GM19351 (cell line): ENCODE results near the gene GATM.
A peak's percentile ranks its signal among the peaks of the same experiment; 100 is the strongest.

Experiments used
- ATAC-seq: cut with Tn5 transposase; IDR thresholded peaks from one replicate; pipeline ENCODE4 v1.9.1; 2021; ENCODE audit warnings: mild to moderate bottlenecking, moderate library complexity; ENCODE audit not compliant: unreplicated experiment

Gene GATM

GRCh38 chr15:45378149-45378912 lies at the start of gene GATM:
GATM (minus strand) TSS chr15:45378544; CDS start chr15:45378453, 91 bp downstream.
- peak; percentile 79 for ATAC-seq

DNA sequence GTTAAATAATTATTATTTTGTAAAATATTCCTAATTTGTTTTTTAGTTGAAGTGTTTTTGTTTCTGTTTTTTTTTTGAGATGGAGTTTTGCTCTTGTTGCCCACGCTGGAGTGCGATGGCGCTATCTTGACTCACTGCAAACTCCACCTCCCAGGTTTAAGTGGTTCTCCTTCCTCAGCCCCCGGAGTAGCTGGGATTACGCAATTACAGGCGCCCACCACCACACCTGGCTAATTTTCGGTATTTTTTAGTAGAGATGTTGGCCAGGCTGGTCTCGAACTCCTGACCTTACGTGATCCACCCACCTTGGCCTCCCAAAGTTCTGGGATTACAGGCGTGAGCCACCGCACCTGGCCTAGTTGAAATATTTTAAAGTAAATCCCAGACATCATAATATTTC lies 48.7 kb upstream of the GATM start:
- ATAC-seq, result no peak

- no peak for ATAC-seq
Measured at GRCh38 chr15:45425135-45425534, 46.8 kb upstream of the GATM start.

DNA sequence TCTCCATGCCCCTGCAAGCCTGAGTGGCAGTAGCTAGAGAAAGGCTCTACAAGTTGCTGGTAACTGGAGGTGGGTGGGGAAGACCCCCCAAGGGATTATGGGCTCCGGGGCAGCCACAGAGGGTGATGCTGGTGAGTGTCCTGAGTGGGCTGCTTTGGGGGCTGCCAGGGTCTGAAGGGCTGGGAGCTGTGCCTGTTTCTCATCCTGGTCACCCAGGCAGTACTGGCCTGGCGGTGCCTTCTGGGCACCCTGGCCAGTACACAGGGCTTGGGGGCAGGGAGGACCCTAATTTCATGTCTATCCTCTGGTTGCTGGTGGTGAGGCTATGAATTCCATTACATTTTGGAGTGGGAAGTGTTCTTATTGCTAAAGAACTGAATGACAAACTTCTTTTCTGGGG lies 46.1 kb upstream of the GATM start:
- ATAC-seq, result no peak

DNA sequence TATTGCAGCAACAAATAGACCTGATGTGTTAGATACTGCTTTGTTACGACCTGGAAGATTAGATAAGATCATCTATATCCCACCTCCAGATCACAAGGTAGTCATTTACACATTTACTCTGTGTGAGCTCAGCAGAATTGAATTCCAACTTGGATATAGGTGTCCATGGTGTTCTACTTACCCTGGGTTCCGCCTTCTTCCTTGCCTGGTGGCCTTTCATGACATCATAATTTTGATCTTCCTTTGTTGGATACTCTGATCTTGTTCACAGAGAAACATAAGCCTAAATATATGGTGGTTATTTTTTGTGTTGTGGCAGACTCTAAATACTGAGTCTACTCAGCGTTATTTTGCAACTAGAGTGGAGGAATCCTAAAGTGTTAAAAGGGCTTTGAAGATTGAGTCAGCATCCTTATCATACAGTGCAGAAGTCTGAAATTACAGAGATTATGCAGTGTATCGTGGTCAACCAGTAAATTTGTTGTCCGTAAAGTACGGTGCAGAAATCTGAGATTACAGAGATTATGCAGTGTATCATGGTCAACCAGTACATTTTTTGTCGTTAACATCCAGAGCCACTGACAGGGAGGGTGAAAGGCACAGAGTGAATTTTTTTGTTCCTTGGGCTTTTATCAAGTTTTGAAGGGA lies 39.1 kb upstream of the GATM start:
- ATAC-seq, result no peak

GRCh38 chr15:45414215-45414885 lies 36.0 kb upstream of the GATM start:
- no peak for ATAC-seq

GRCh38 chr15:45409596-45409995 lies 31.3 kb upstream of the GATM start:
- ATAC-seq, result no peak

DNA sequence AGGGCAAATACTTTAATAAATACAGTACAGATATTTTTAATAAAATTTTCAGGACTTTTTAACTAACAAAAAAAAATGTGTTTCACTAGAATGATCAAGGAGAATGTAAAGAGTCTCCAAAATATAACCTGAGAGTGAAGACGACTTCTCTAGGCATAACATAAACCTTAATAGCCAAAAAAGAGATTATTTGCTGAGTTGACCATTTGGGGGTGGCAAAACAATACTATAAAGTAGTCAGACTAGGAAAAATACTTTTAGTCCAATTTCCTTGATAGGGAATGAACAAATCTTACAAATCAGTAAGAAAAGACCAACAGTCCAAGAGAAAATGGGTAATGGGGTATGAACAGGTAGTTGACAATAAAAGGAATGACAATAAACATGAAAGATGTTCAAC lies 29.4 kb upstream of the GATM start:
- ATAC-seq, result no peak

DNA sequence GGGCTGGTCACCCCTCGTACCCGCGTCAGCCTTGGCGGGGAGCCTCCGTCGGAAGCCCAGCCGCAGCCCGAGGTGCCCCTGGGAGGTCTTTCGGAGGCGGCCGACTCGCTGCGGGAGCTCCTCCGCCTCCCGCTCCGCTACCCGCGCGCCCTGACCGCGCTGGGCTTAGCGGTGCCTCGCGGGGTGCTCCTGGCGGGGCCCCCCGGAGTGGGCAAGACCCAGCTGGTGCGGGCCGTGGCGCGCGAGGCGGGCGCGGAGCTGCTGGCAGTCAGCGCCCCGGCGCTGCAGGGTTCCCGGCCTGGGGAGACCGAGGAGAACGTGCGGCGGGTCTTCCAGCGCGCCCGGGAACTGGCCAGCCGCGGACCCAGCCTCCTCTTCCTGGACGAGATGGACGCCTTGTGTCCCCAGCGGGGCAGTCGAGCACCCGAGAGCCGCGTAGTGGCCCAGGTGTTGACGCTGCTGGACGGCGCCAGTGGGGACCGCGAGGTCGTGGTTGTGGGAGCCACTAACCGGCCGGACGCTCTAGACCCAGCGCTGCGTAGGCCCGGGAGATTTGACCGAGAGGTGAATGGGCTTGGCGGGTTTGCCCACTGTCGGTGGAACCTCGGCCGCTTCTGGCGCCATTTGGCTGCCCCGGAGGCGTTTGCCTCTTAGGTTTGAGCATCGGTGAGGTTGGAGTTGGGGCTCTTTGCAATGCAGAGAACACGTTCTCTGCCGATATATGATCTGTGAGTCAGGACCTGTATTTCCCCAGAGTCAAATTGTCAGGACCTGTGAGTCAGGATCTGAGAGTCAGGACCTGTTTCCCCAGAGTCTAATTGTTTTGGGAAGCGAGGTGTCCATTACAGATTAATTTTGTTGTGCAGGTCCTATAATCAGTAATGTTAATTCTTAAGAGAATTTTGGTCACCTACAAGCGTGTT lies 24.9 kb upstream of the GATM start:
- peak; percentile 33 for ATAC-seq

- peak; percentile 86 for ATAC-seq
Measured at GRCh38 chr15:45402162-45402954, 24.0 kb upstream of the GATM start.

DNA sequence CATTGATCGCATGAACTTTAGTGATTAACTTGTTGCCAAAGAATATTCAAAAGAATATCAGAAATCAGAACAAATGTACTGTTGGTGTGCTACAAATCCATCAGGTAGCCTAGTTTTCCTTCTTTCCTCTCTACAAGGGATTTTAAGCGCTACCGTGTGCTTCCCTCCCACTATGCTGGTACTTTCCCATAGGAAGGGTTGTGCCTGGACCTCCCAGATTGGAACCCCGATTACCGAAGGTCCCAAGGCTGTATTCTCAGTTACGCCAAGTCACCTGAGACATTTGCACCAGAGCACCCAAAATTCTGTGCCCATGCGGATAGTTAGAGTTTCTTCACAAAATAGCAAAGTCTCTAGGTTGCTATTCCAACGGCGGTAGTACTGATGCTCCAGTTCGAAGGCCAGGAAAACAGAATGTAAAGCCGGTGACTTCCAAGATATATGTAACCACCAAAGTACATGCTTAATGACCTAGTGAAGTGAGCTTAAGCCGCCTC lies 23.4 kb upstream of the GATM start:
- ATAC-seq, result peak; percentile 1

GRCh38 chr15:45399381-45400212 lies 21.3 kb upstream of the GATM start:
- no peak for ATAC-seq

DNA sequence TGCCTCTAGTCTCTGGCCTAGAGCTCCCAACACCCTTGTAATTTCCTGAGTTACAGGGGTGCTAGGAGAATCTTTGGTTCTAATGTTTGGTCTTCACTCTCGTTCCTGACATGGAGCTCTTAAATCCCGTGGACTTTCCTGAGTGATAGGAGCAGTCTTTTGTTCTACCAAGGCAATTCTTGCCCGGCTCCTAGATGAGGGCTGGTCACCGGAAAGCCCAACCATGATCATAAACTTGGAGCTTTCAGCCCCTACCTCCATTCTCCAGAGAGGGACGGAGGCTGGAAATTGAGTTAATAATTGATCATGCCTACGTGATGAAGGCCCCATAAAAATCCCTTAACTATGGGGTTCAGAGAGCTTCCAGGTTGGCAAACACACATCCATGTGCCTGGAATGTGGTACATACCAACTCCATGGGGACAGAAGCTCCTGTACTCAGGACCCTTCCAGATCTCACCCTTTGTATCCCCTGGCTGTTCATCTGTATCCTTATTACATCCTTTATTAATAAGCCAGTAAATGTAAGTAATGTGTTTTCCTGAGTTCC lies 18.8 kb upstream of the GATM start:
- no peak for ATAC-seq

GRCh38 chr15:45395943-45396342 lies 17.6 kb upstream of the GATM start:
- ATAC-seq, result no peak

DNA sequence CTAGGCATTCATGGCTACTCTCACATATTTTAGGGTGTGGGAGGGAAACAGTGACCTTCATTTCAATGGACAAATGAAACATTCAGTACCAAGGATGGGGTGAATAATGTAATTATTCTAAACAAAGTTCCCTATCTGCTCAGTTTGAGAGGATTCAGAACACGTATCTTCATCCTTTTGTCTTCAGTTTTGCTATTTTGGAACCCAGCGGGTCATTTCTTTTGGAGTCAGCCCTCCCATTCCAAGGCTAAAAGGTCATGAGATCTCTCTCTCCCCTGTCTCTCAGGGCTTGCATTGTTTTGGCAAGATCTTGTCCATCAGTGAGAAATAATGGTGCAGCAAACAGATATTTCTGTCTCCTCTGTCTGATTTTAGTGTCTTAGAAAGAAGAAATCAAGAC lies 16.3 kb upstream of the GATM start:
- ATAC-seq, result no peak

GRCh38 chr15:45393851-45394250 lies 15.5 kb upstream of the GATM start:
- ATAC-seq, result no peak

DNA sequence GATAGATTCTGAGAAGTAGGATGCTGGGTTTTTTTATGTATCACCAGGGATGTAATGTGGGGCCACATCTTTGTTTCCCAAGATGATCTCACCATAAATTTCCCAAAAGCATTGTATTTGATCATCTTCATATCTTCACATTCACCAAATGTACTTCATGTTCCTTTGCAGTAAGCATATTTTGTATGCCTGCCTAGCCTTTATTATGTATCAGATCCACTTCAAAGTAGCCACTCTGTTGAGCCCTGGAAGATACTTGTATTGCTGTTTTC lies 14.2 kb upstream of the GATM start:
- no peak for ATAC-seq

GRCh38 chr15:45391746-45392583 lies 13.6 kb upstream of the GATM start:
- ATAC-seq, result peak; percentile 95
